Neural progenitor cell (in vitro differentiated cells): ENCODE measurements around the gene CACNA1D.

ENCODE experiments used
- EZH2 ChIP-seq: fragments of 200-600 bp; sonication (generic); IDR thresholded peaks from 2 replicates; pipeline ENCODE4 v1.6.1; 2017; ENCODE audit warnings: antibody characterized with exemption, mild to moderate bottlenecking, moderate library complexity
- EZH2phosphoT487 ChIP-seq: fragments of 200-600 bp; sonication (generic); IDR thresholded peaks from 2 replicates; pipeline ENCODE4 v1.6.1; 2017; ENCODE audit warnings: antibody characterized with exemption
- TF ChIP-seq, protein P1 (sequence below): fragments of 200-600 bp; sonication (generic); IDR thresholded peaks from 2 replicates; pipeline ENCODE4 v1.5.1; 2017; ENCODE audit warnings: antibody characterized with exemption, mild to moderate bottlenecking

DNA sequence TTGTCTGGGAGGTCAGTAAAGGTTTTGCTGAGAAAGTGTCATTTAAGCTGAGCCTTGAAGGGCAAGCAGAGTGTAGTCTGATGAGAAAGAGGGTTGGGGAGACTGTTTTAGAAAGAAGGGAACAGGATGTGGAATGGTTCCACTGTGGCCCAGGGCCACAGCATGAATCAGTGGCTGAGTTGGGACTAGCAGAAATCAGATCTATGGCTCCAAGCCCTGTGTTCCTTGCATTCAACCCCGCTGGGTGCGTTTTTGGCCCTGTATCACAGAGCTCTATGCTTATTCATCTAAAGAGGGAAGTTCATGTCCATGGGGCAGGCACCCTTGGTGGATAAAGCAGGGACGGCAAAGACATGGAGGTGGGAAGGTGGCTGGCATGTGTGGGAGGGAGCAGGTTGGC, 151.3 kb downstream of the CACNA1D start:
- TF ChIP-seq EZH2phosphoT487: no peak
- TF ChIP-seq, protein P1, sequence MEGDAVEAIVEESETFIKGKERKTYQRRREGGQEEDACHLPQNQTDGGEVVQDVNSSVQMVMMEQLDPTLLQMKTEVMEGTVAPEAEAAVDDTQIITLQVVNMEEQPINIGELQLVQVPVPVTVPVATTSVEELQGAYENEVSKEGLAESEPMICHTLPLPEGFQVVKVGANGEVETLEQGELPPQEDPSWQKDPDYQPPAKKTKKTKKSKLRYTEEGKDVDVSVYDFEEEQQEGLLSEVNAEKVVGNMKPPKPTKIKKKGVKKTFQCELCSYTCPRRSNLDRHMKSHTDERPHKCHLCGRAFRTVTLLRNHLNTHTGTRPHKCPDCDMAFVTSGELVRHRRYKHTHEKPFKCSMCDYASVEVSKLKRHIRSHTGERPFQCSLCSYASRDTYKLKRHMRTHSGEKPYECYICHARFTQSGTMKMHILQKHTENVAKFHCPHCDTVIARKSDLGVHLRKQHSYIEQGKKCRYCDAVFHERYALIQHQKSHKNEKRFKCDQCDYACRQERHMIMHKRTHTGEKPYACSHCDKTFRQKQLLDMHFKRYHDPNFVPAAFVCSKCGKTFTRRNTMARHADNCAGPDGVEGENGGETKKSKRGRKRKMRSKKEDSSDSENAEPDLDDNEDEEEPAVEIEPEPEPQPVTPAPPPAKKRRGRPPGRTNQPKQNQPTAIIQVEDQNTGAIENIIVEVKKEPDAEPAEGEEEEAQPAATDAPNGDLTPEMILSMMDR: no peak
- no peak for TF ChIP-seq EZH2
